SK-N-SH (cell line): Measurements from ENCODE around the gene CDH2. TPM values are rescaled to one million over a fixed set of nuclear protein-coding genes. Genes with fewer than 3 reads are reported as not detected.

ENCODE experiments used
- CTCF ChIA-PET: fragments of 300-600, 350-600 bp; formaldehyde crosslinking; extraction: SDS; loops from one replicate; lab custom pipeline; 2021; lab: Yijun Ruan, JAX
- POLR2A ChIA-PET: fragments of 350-600 bp; sonication (Branson Sonifier 250); formaldehyde crosslinking; extraction: SDS; loops from one replicate; lab custom pipeline; 2020; ENCODE audit warnings: antibody characterized with exemption, inconsistent platforms; lab: Yijun Ruan, JAX
- DNase-seq: peaks from one replicate; pipeline ENCODE4 v3.0.0; 2012
- H2AFZ ChIP-seq: fragments of 200-600 bp; sonication (generic); 2 replicates; pipeline ENCODE4 v1.8.1; 2016; ENCODE audit warnings: antibody characterized with exemption, mild to moderate bottlenecking, low read depth
- H3F3A ChIP-seq: fragments of 200-600 bp; sonication (generic); replicated peaks from 2 replicates; pipeline ENCODE3; 2016; ENCODE audit warnings: antibody characterized with exemption, mild to moderate bottlenecking; ENCODE audit not compliant: insufficient read depth
- H3K27ac ChIP-seq, 2 experiments: fragments of 200-500 bp in 1 of 2; fragments of 200-600 bp in 1 of 2; sonication (Bioruptor generic) in 1 of 2; sonication (generic), shearing (Covaris generic) in 1 of 2; 2 replicates each; pipeline versions ENCODE4 v1.5.1 to v1.6.1; 2014 to 2016; ENCODE audit warnings: low read depth in 2 of 2, inconsistent platforms in 1 of 2, low read length in 1 of 2, mild to moderate bottlenecking in 1 of 2, mixed read lengths in 1 of 2
- H3K27me3 ChIP-seq: fragments of 200-600 bp; sonication (generic), shearing (Covaris generic); 2 replicates; pipeline ENCODE4 v1.6.1; 2016; ENCODE audit warnings: mixed run types; ENCODE audit not compliant: insufficient read depth
- H3K36me3 ChIP-seq, 2 experiments: fragments of 200-500 bp in 1 of 2; fragments of 200-600 bp in 1 of 2; sonication (Bioruptor generic) in 1 of 2; sonication (generic) in 1 of 2; replicated peaks in 1 of 2; 2 replicates each; pipeline versions ENCODE3 to v1.5.1; 2014 to 2016; ENCODE audit warnings: low read length in 1 of 2, mild to moderate bottlenecking in 1 of 2; ENCODE audit not compliant: insufficient read depth in 2 of 2, control insufficient read depth in 1 of 2
- H3K4me1 ChIP-seq, 2 experiments: fragments of 200-500 bp in 1 of 2; fragments of 200-600 bp in 1 of 2; sonication (Bioruptor generic) in 1 of 2; sonication (generic), shearing (Covaris generic) in 1 of 2; 2 replicates each; pipeline versions ENCODE4 v1.5.1 to v1.6.1; 2014 to 2016; ENCODE audit warnings: low read depth in 1 of 2, low read length in 1 of 2, mixed run types in 1 of 2; ENCODE audit not compliant: insufficient read depth in 2 of 2, control insufficient read depth in 1 of 2
- H3K4me2 ChIP-seq: fragments of 200-600 bp; sonication (generic), shearing (Covaris generic); 2 replicates; pipeline ENCODE4 v1.6.1; 2017; ENCODE audit warnings: mixed run types
- H3K4me3 ChIP-seq, 2 experiments: fragments of 200-500 bp in 1 of 2; fragments of 200-600 bp in 1 of 2; sonication (Bioruptor generic) in 1 of 2; sonication (generic), shearing (Covaris generic) in 1 of 2; 2 replicates each; pipeline versions ENCODE4 v1.5.1 to v1.8.1; 2014 to 2016; ENCODE audit warnings: low read depth in 2 of 2, inconsistent platforms in 1 of 2, low read length in 1 of 2, mild to moderate bottlenecking in 1 of 2, mixed read lengths in 1 of 2, moderate library complexity in 1 of 2
- H3K79me2 ChIP-seq: fragments of 200-600 bp; sonication (generic); 2 replicates; pipeline ENCODE4 v1.8.1; 2017; ENCODE audit warnings: mild to moderate bottlenecking; ENCODE audit not compliant: insufficient read depth
- H3K9ac ChIP-seq: fragments of 200-600 bp; sonication (generic); 2 replicates; pipeline ENCODE4 v1.6.1; 2017; ENCODE audit warnings: mixed run types
- H3K9me2 ChIP-seq: fragments of 200-600 bp; sonication (generic); 2 replicates; pipeline ENCODE4 v1.6.1; 2017; ENCODE audit warnings: mixed run types
- H3K9me3 ChIP-seq: fragments of 200-600 bp; sonication (generic); 2 replicates; pipeline ENCODE4 v1.6.1; 2017; ENCODE audit warnings: mixed run types, mild to moderate bottlenecking, moderate library complexity
- H4K20me1 ChIP-seq: fragments of 200-600 bp; sonication (generic); 2 replicates; pipeline ENCODE4 v1.6.1; 2017; ENCODE audit warnings: mild to moderate bottlenecking, mixed run types; ENCODE audit not compliant: insufficient read depth
- CTCF ChIP-seq: fragments of 200-600 bp; sonication (generic); IDR thresholded peaks from 2 replicates; pipeline ENCODE4 v1.6.1; 2017; ENCODE audit warnings: antibody characterized with exemption, mild to moderate bottlenecking, moderate library complexity
- ELF1 ChIP-seq: IDR thresholded peaks from 2 replicates; pipeline ENCODE4 v1.4.0; 2012
- FOSL2 ChIP-seq: IDR thresholded peaks from 2 replicates; pipeline ENCODE4 v1.4.0; 2012; ENCODE audit warnings: low read depth, mild to moderate bottlenecking, moderate library complexity, borderline replicate concordance
- FOXJ3 ChIP-seq: sonication (generic); formaldehyde crosslinking; IDR thresholded peaks from 2 replicates; pipeline ENCODE4 v1.5.1; 2020; ENCODE audit warnings: mild to moderate bottlenecking, missing genetic modification reagents
- JUND ChIP-seq: IDR thresholded peaks from 2 replicates; pipeline ENCODE4 v1.4.0; 2012
- MEF2A ChIP-seq: IDR thresholded peaks from 2 replicates; pipeline ENCODE4 v1.4.0; 2012; ENCODE audit warnings: low read depth, borderline replicate concordance
- NRF1 ChIP-seq: IDR thresholded peaks from 2 replicates; pipeline ENCODE4 v1.6.1; 2012; ENCODE audit warnings: low read depth, mild to moderate bottlenecking, low read length
- POLR2AphosphoS5 ChIP-seq: IDR thresholded peaks from 2 replicates; pipeline ENCODE4 v1.6.1; 2012; ENCODE audit warnings: low read depth, low read length
- RAD21 ChIP-seq: IDR thresholded peaks from 2 replicates; pipeline ENCODE4 v1.6.1; 2012; ENCODE audit warnings: mild to moderate bottlenecking, low read length
- RFX5 ChIP-seq: IDR thresholded peaks from 2 replicates; pipeline ENCODE4 v1.6.1; 2012; ENCODE audit warnings: mild to moderate bottlenecking, improper control_type of control experiment, low read length
- TAF1 ChIP-seq: IDR thresholded peaks from 2 replicates; pipeline ENCODE4 v1.6.1; 2012; ENCODE audit warnings: low read depth, mild to moderate bottlenecking, low read length, moderate library complexity, borderline replicate concordance
- TEAD4 ChIP-seq: IDR thresholded peaks from 2 replicates; pipeline ENCODE4 v1.4.0; 2012; ENCODE audit warnings: mild to moderate bottlenecking, borderline replicate concordance; ENCODE audit not compliant: insufficient read depth
- USF2 ChIP-seq: fragments of 150-350 bp; IDR thresholded peaks from 2 replicates; pipeline ENCODE4 v1.6.1; 2017; ENCODE audit warnings: antibody characterized with exemption, low read length, low read depth, borderline replicate concordance
- WGBS: methylation state at CpG from one replicate; pipeline ENCODE4 v1.1.6; 2017; ENCODE audit warnings: low lambda C conversion rate; 5-methylcytosine and 5-hydroxymethylcytosine counted together
- polyA plus RNA-seq, 3 experiments: library from polyadenylated mRNA; depleted of rRNA; stranded (reverse); fragments of >200 nt; gene quantifications; 2 replicates each; pipeline ENCODE4 v1.2.3, GENCODE V29; 2012
- TF ChIP-seq, protein P1 (sequence below): IDR thresholded peaks from 2 replicates; pipeline ENCODE4; 2012

CDH2 gene
- polyA plus RNA-seq, 1 of the 3 experiments (the other 2 are of a cell fraction), result 146 TPM

GRCh38 chr18:28067346-28067745 is 109.6 kb downstream of the CDH2 start (continued):
- TF ChIP-seq ELF1 (no peak), RFX5 (no peak), TAF1 (no peak), USF2 (no peak), POLR2AphosphoS5 (no peak)

- Histone ChIP-seq H3K9me3 (no peaks in the 10 kb centered on the region), H3F3A (peaks cover 53% of the 10 kb centered on the region), H3K4me2 (peak overlapping the region; percentile 72), H3K36me3 (peaks cover 0 to 21% of the 10 kb centered on the region in 2 experiments), H3K27me3 (no peaks in the 10 kb centered on the region), H2AFZ (no peak overlapping the region), H4K20me1 (no peaks in the 10 kb centered on the region; the same call in 1 of the 2 replicates), H3K9me2 (no peaks in the 10 kb centered on the region), H3K27ac (peak overlapping the region; percentile 64 to 98; a peak in 3 of 4 replicates), H3K4me3 (peak overlapping the region in 1 of 2 experiments; percentile 17; a peak in 2 of 4 replicates), H3K9ac (peak overlapping the region; percentile 74), H3K79me2 (peaks cover 95% of the 10 kb centered on the region), H3K4me1 (peaks cover 0 to 37% of the 10 kb centered on the region in 2 experiments)
- CTCF ChIA-PET, result no interaction called here
- POLR2A ChIA-PET, result no interaction called here
- WGBS, result 44% methylated on average over 3 of the region's 3 CpGs
- DNase-seq, result no peak
- TF ChIP-seq NRF1 (no peak), MEF2A (no peak), FOXJ3 (CRISPR knock-in tag) (no peak), TEAD4 (no peak), JUND (no peak; the same call in 1 of the 2 replicates), FOSL2 (no peak), RAD21 (no peak), CTCF (no peak)
- TF ChIP-seq, protein P1, sequence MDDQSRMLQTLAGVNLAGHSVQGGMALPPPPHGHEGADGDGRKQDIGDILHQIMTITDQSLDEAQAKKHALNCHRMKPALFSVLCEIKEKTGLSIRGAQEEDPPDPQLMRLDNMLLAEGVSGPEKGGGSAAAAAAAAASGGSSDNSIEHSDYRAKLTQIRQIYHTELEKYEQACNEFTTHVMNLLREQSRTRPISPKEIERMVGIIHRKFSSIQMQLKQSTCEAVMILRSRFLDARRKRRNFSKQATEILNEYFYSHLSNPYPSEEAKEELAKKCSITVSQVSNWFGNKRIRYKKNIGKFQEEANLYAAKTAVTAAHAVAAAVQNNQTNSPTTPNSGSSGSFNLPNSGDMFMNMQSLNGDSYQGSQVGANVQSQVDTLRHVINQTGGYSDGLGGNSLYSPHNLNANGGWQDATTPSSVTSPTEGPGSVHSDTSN, result no peak; the same call in 1 of the 2 replicates
These were observed 111.1 kb downstream of the CDH2 start for GRCh38 chr18:28065793-28066186.
